Activated gamma-delta T cell treated with anti-CD3 and anti-CD28 coated beads, Interleukin-2, amount 50 U/mL, for 16 hours (primary cell): Measurements from ENCODE around the gene TNRC6A.
"Not testable (repeated sequence)": the region's sequence is repeated elsewhere in the genome, so short reads cannot be mapped to it uniquely, and the experiment has no call there.

Source experiments
- DNase-seq: peaks from one replicate; pipeline ENCODE4 v3.0.0-alpha.2; 2020; ENCODE audit warnings: low read depth

The TNRC6A gene

GRCh38 chr16:24845726-24846547 lies 116.5 kb downstream of the TNRC6A start, which contains the start of gene SLC5A11:
Gene SLC5A11, plus strand, starts transcription at chr16:24845963. Its CDS starts 12,681 bp downstream, at chr16:24858644.
- no peak for DNase-seq

- no peak for DNase-seq
These were observed 117.3 kb downstream of the TNRC6A start for GRCh38 chr16:24846548-24847357.

GRCh38 chr16:24847358-24847664 lies 117.9 kb downstream of the TNRC6A start:
- DNase-seq, result no peak

- DNase-seq, result no peak
These were observed 118.6 kb downstream of the TNRC6A start for GRCh38 chr16:24848065-24848464.

- DNase-seq, result no peak
These were observed 120.2 kb downstream of the TNRC6A start for GRCh38 chr16:24849641-24850040.

GRCh38 chr16:24850289-24850938 lies 121.0 kb downstream of the TNRC6A start:
- no peak for DNase-seq

GRCh38 chr16:24851700-24852099 lies 122.2 kb downstream of the TNRC6A start:
- no peak for DNase-seq

GRCh38 chr16:24852281-24852721 lies 122.8 kb downstream of the TNRC6A start:
- no peak for DNase-seq

GRCh38 chr16:24853169-24853824 lies 123.8 kb downstream of the TNRC6A start:
- no peak for DNase-seq

GRCh38 chr16:24853830-24854229 lies 124.4 kb downstream of the TNRC6A start:
- DNase-seq, result no peak

- no peak for DNase-seq
These were observed 125.2 kb downstream of the TNRC6A start for GRCh38 chr16:24854607-24855171.

GRCh38 chr16:24855678-24856077 lies 126.2 kb downstream of the TNRC6A start:
- no peak for DNase-seq

- not testable (repeated sequence) for DNase-seq
These were observed 127.4 kb downstream of the TNRC6A start for GRCh38 chr16:24856871-24857270.

GRCh38 chr16:24858219-24859041 lies 129.0 kb downstream of the TNRC6A start:
- peak; percentile 5 for DNase-seq

- DNase-seq, result no peak
These were observed 132.0 kb downstream of the TNRC6A start for GRCh38 chr16:24861461-24861860.

- no peak for DNase-seq
These were observed 134.4 kb downstream of the TNRC6A start for GRCh38 chr16:24863582-24864437.

GRCh38 chr16:24869033-24869432 lies 139.6 kb downstream of the TNRC6A start:
- DNase-seq, result no peak

GRCh38 chr16:24871891-24872290 lies 142.4 kb downstream of the TNRC6A start:
- DNase-seq, result no peak

- DNase-seq, result no peak
These were observed 143.6 kb downstream of the TNRC6A start for GRCh38 chr16:24873028-24873427.

- no peak for DNase-seq
These were observed 146.0 kb downstream of the TNRC6A start for GRCh38 chr16:24875466-24875865.
